HepG2 (cell line): ENCODE measurements around the gene LONP1.

Source experiments
- CTCF ChIP-seq: sonication (generic); formaldehyde crosslinking; IDR thresholded peaks from 2 replicates; pipeline ENCODE4 v1.5.0; 2020; ENCODE audit warnings: mild to moderate bottlenecking, missing genetic modification reagents, moderate library complexity
- EP300 ChIP-seq, 3 experiments: sonication (generic) in 1 of 3; formaldehyde crosslinking in 1 of 3; IDR thresholded peaks; 2 replicates each; pipeline versions ENCODE4 v1.5.1 to v1.6.1; 2011 to 2020; ENCODE audit warnings: low read depth in 2 of 3, low read length in 2 of 3, borderline replicate concordance in 1 of 3, improper control_type of control experiment in 1 of 3, mild to moderate bottlenecking in 1 of 3, missing genetic modification reagents in 1 of 3, moderate library complexity in 1 of 3
- KAT2B ChIP-seq: fragments of 150-350 bp; IDR thresholded peaks from 2 replicates; pipeline ENCODE4 v1.6.1; 2014; ENCODE audit warnings: low read depth, low read length, borderline replicate concordance
- MAFG ChIP-seq: sonication (generic); formaldehyde crosslinking; IDR thresholded peaks from 2 replicates; pipeline ENCODE4 v1.5.1; 2020; ENCODE audit warnings: mild to moderate bottlenecking, missing genetic modification reagents
- MAX ChIP-seq: IDR thresholded peaks from 2 replicates; pipeline ENCODE4 v1.6.1; 2012; ENCODE audit warnings: inconsistent platforms
- NCOA1 ChIP-seq: sonication (generic); formaldehyde crosslinking; IDR thresholded peaks from 2 replicates; pipeline ENCODE4 v1.9.0; 2021; ENCODE audit warnings: missing genetic modification reagents
- PBX3 ChIP-seq: sonication (generic); formaldehyde crosslinking; IDR thresholded peaks from 2 replicates; pipeline ENCODE4 v1.8.1; 2023; ENCODE audit warnings: missing genetic modification reagents, inconsistent platforms, borderline replicate concordance
- POLR2AphosphoS5 ChIP-seq: IDR thresholded peaks from 2 replicates; pipeline ENCODE4 v1.6.1; 2012; ENCODE audit warnings: low read depth, low read length
- RFXAP ChIP-seq: sonication (generic); formaldehyde crosslinking; IDR thresholded peaks from 2 replicates; pipeline ENCODE4 v1.4.0; 2020; ENCODE audit warnings: missing genetic modification reagents, borderline replicate concordance
- SUZ12 ChIP-seq: fragments of 150-350 bp; IDR thresholded peaks from 2 replicates; pipeline ENCODE4 v1.6.1; 2014; ENCODE audit warnings: low read depth, low read length
- ZNF18 ChIP-seq: sonication (generic); formaldehyde crosslinking; IDR thresholded peaks from 2 replicates; pipeline ENCODE4 v1.8.0; 2022; ENCODE audit warnings: mild to moderate bottlenecking, missing genetic modification reagents; ENCODE audit not compliant: insufficient replicate concordance
- ZNF768 ChIP-seq: sonication (generic); formaldehyde crosslinking; IDR thresholded peaks from 2 replicates; pipeline ENCODE4 v1.4.0; 2020; ENCODE audit warnings: missing genetic modification reagents

- TF ChIP-seq MAX (no peak), POLR2AphosphoS5 (no peak), RFXAP (no peak), PBX3 (CRISPR knock-in tag) (no peak), KAT2B (no peak), EP300 (IDR thresholded peaks at IDR 0.05; ENCODE audit: low read depth in 2 of 2, low read length in 2 of 2) (no peak), EP300 (CRISPR knock-in tag; IDR thresholded peaks at IDR 0.05; ENCODE audit: borderline replicate concordance) (no peak), ZNF768 (no peak), NCOA1 (CRISPR knock-in tag) (no peak), CTCF (CRISPR knock-in tag) (no peak), SUZ12 (no peak), ZNF18 (CRISPR knock-in tag) (no peak), MAFG (CRISPR knock-in tag) (no peak)
Measured at GRCh38 chr19:5648464-5648863, 71.5 kb downstream of the LONP1 start.
